Measurements from ENCODE around the gene AGXT2. TPM values are rescaled to one million over a fixed set of nuclear protein-coding genes. Genes with fewer than 3 reads are reported as not detected.

Gene AGXT2
- total RNA-seq, 6 experiments from 2014 or later: 24.7 to 88.2 (median 55.8) TPM

GRCh38 chr5:34993951-34994350, 53.8 kb downstream of the AGXT2 start:
- intact Hi-C loops (cut with DNase I): no loop called here

GRCh38 chr5:34991486-34992238, 56.1 kb downstream of the AGXT2 start:
- no peak overlapping the region for H3K4me3 ChIP-seq
- H3K36me3 ChIP-seq: peaks cover 0 to 18% (median 4%) of the 10 kb centered on the region in 4 donors
- H3K27me3 ChIP-seq: no peaks in the 10 kb centered on the region
- H3K27ac ChIP-seq: no peak overlapping the region
- 76% methylated on average over 2 of the region's 2 CpGs for WGBS (ENCODE audit: insufficient coverage, low coverage, low lambda C conversion rate, missing lambda C conversion rate)
- peaks cover 0 to 6% (median 0%) of the 10 kb centered on the region in 4 donors for H3K4me1 ChIP-seq
- ATAC-seq (no peak), DNase-seq (no peak)
- H3K9me3 ChIP-seq: no peaks in the 10 kb centered on the region
- TF ChIP-seq CTCF (IDR thresholded peaks at IDR 0.05) (no peak), POLR2A (IDR thresholded peaks at IDR 0.05) (no peak)
- intact Hi-C loops (cut with DNase I): no loop called here

More at GRCh38 chr5:34993951-34994350, 53.8 kb downstream of the AGXT2 start:
- TF ChIP-seq CTCF (IDR thresholded peaks at IDR 0.05) (no peak), POLR2A (IDR thresholded peaks at IDR 0.05) (no peak)
- Histone ChIP-seq H3K9me3 (no peaks in the 10 kb centered on the region), H3K4me1 (peaks cover 0 to 6% (median 0%) of the 10 kb centered on the region in 4 donors), H3K27ac (no peak overlapping the region), H3K4me3 (no peak overlapping the region), H3K36me3 (peaks cover 0 to 36% (median 8%) of the 10 kb centered on the region in 4 donors), H3K27me3 (no peaks in the 10 kb centered on the region)
- 78% methylated on average over 8 of the region's 8 CpGs for WGBS (ENCODE audit: insufficient coverage, low coverage, low lambda C conversion rate, missing lambda C conversion rate)
- no peak for DNase-seq
- ATAC-seq: no peak

- Histone ChIP-seq H3K27me3 (no peaks in the 10 kb centered on the region), H3K9me3 (no peaks in the 10 kb centered on the region), H3K36me3 (no peaks in the 10 kb centered on the region), H3K4me1 (no peaks in the 10 kb centered on the region), H3K27ac (no peak overlapping the region), H3K4me3 (no peak overlapping the region)
- 83% methylated on average over 1 of the region's 1 CpG for WGBS (ENCODE audit: insufficient coverage, low coverage, low lambda C conversion rate, missing lambda C conversion rate)
- intact Hi-C loops (cut with DNase I): no loop called here
- DNase-seq: no peak
- no peak for ATAC-seq
- no peak for TF ChIP-seq CTCF (IDR thresholded peaks at IDR 0.05)
- TF ChIP-seq POLR2A (IDR thresholded peaks at IDR 0.05): no peak
These were observed 60.8 kb downstream of the AGXT2 start for GRCh38 chr5:34986965-34987364.

GRCh38 chr5:34982823-34983222, 64.9 kb downstream of the AGXT2 start:
- ATAC-seq: no peak

More at GRCh38 chr5:34982823-34983222, 64.9 kb downstream of the AGXT2 start:
- no peaks in the 10 kb centered on the region for H3K36me3 ChIP-seq
- no peaks in the 10 kb centered on the region for H3K27me3 ChIP-seq
- no peak overlapping the region for H3K4me3 ChIP-seq
- no peak for DNase-seq
- H3K27ac ChIP-seq: no peak overlapping the region
- 68% methylated on average over 4 of the region's 4 CpGs for WGBS (ENCODE audit: insufficient coverage, low coverage, low lambda C conversion rate, missing lambda C conversion rate)
- H3K9me3 ChIP-seq: no peaks in the 10 kb centered on the region
- intact Hi-C loops (cut with DNase I): no loop called here
- TF ChIP-seq CTCF (IDR thresholded peaks at IDR 0.05) (no peak), POLR2A (IDR thresholded peaks at IDR 0.05) (no peak)
- H3K4me1 ChIP-seq: no peaks in the 10 kb centered on the region
